ENCODE measurements around the gene CD6. TPM values are rescaled to one million over a fixed set of nuclear protein-coding genes. Genes with fewer than 3 reads are reported as not detected.

Gene CD6
- total and polyA plus RNA-seq, 8 donors, result 0.23 to 2.3 (median 1.0) TPM

GRCh38 chr11:61023086-61023965 lies 51.8 kb downstream of the CD6 start:
- H3K36me3 ChIP-seq, result no peaks in the 10 kb centered on the region
- no peaks in the 10 kb centered on the region for H3K9me3 ChIP-seq
- FAIRE-seq, result no peak
- peak in 1 of 4 donors; percentile 25 for ATAC-seq
- no peak for TF ChIP-seq CTCF (IDR thresholded peaks at IDR 0.05)
- intact Hi-C loops (cut with DNase I), result no loop called here
- WGBS, 2 donors, result 58 to 67% methylated on average over 18 of the region's 18 CpGs
- DNase-seq, result no peak
- H3K4me1 ChIP-seq, result no peaks in the 10 kb centered on the region
- H3K4me3 ChIP-seq, result no peak overlapping the region
- no peaks in the 10 kb centered on the region for H3K27me3 ChIP-seq
- H3K27ac ChIP-seq, result no peak overlapping the region

DNA sequence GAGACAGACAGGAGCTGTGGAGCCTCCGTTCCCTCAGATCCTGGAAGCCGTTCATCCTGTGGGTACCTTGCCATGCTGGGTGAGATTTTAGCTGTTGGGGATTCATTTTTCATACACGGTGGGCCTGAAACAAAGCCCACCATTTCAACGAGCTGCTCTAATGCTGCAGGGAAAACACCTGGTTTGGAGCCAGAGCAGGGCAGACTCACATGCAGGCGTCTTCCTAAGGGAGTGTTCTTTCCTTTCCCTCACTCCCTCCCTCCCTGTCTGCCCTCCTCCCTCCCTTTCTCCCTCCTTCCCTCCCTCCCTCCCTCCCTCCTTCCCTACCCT lies 52.5 kb downstream of the CD6 start:
- no peak overlapping the region for H3K4me3 ChIP-seq
- H3K36me3 ChIP-seq, result no peaks in the 10 kb centered on the region
- no peaks in the 10 kb centered on the region for H3K9me3 ChIP-seq
- H3K27me3 ChIP-seq, result no peaks in the 10 kb centered on the region
- TF ChIP-seq CTCF (IDR thresholded peaks at IDR 0.05), result no peak
- DNase-seq (no peak), ATAC-seq (no peak), FAIRE-seq (no peak)
- intact Hi-C loops (cut with DNase I), result no loop called here
- no peaks in the 10 kb centered on the region for H3K4me1 ChIP-seq
- no peak overlapping the region for H3K27ac ChIP-seq
- WGBS, 2 donors, result 17 to 21% methylated on average over 5 of the region's 5 CpGs

- no peak for ATAC-seq
- no peak for FAIRE-seq
- no peaks in the 10 kb centered on the region for H3K4me1 ChIP-seq
- H3K36me3 ChIP-seq, result no peaks in the 10 kb centered on the region
- H3K27me3 ChIP-seq, result no peaks in the 10 kb centered on the region
- no peak for DNase-seq
- no peak for TF ChIP-seq CTCF (IDR thresholded peaks at IDR 0.05)
- 72 to 84% methylated on average over 14 of the region's 14 CpGs for WGBS, 2 donors
- intact Hi-C loops (cut with DNase I), result no loop called here
- H3K4me3 ChIP-seq, result no peak overlapping the region
- no peaks in the 10 kb centered on the region for H3K9me3 ChIP-seq
- H3K27ac ChIP-seq, result no peak overlapping the region
Measured at GRCh38 chr11:61024938-61025820, 53.7 kb downstream of the CD6 start.

GRCh38 chr11:61025821-61026120 lies 54.3 kb downstream of the CD6 start:
- no peak for DNase-seq
- H3K27ac ChIP-seq, result no peak overlapping the region
- H3K4me1 ChIP-seq, result no peaks in the 10 kb centered on the region
- H3K9me3 ChIP-seq, result no peaks in the 10 kb centered on the region
- FAIRE-seq, result no peak
- intact Hi-C loops (cut with DNase I), result no loop called here
- no peak overlapping the region for H3K4me3 ChIP-seq
- TF ChIP-seq CTCF (IDR thresholded peaks at IDR 0.05), result no peak
- ATAC-seq, result no peak
- WGBS, 2 donors, result 51 to 64% methylated on average over 5 of the region's 5 CpGs
- H3K27me3 ChIP-seq, result no peaks in the 10 kb centered on the region
- H3K36me3 ChIP-seq, result no peaks in the 10 kb centered on the region
